GM13977 (cell line): Measurements from ENCODE around the gene WARS2.

Experiments used
- DNase-seq: peaks from one replicate; pipeline ENCODE4 v3.0.0; 2012; ENCODE audit warnings: low spot score
- CTCF ChIP-seq: IDR thresholded peaks from 2 replicates; pipeline ENCODE4 v1.5.1; 2012; ENCODE audit warnings: mild to moderate bottlenecking, control low read depth; ENCODE audit not compliant: insufficient read depth; ENCODE audit errors: extremely low read depth, missing control alignments
- in situ Hi-C: fragments of 300-500 bp; cut with MboI; formaldehyde crosslinking; loops from one replicate; pipeline ENCODE4 v1.12.0; 2022; ENCODE audit warnings: low sequenced_read_pairs, low pct_unique_long_range_greater_than_20kb, mixed read lengths, inconsistent platforms; ENCODE audit not compliant: unreplicated experiment

WARS2 gene

GRCh38 chr1:119080586-119080985 lies 59.9 kb downstream of the WARS2 start:
- in situ Hi-C loops: no loop called here

DNA sequence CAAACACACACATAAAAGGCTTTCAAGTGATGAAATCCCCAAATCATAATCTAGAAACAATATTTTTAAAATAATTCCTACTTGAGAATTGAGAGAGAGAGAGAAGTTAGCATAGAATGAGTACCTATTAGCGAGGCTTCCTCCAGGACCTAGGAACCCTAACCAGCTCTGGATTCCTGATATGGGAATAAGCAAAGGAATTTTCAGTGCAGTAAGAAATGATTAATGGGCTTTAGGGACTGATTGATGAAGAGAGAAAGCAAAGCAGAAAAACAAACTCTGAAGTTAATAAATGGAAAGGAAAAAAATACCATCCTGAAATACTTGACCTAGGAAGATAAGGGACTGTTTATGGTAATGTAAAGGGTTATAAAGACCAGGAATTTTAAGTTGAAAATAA lies 60.6 kb downstream of the WARS2 start:
- no peak for TF ChIP-seq CTCF
- no peak for DNase-seq
- in situ Hi-C loops: no loop called here

More at GRCh38 chr1:119080586-119080985, 59.9 kb downstream of the WARS2 start:
- no peak for DNase-seq
- TF ChIP-seq CTCF: no peak

- in situ Hi-C loops: no loop called here
- no peak for DNase-seq
- no peak for TF ChIP-seq CTCF
Observed at GRCh38 chr1:119075614-119076013, 64.8 kb downstream of the WARS2 start.

DNA sequence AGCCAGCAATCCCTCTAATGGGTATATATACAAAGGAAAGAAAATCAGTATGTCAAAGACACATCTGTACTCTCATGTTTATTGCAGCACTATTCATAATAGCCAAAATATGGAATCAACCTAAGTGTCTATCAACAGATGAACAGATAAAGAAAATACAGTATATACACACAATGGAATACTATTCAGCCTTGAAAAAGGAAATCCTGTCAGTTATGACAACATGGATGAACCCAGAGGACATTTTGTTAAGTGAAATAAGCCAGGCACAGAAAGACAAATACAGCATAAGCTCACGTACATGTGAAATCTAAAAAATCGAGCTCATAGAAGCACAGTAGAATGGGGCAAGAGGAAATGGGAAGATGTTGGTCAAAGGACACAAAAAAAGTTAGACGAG lies 69.1 kb downstream of the WARS2 start:
- in situ Hi-C loops: no loop called here
- TF ChIP-seq CTCF: no peak
- no peak for DNase-seq

DNA sequence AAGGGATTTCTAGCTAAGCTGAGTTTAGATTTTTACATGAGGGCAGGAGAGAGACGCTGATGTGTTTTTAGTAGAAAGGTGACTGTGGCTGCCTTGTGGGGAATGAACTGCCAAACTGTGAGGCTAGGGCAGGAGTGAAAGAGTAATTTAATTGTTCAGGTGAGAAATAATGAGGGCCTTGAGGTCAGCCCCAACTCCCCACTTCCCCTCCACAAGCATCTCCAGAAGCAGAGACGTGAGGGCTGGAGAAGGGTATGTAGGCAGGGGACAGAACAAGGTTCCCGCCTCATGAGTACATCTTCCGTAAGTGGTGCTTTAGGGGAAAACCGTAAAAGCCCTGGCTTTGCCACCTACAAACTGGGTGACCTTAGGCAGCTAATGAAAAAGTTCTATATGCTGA lies 70.8 kb downstream of the WARS2 start:
- in situ Hi-C loops: no loop called here
- no peak for TF ChIP-seq CTCF
- no peak for DNase-seq

DNA sequence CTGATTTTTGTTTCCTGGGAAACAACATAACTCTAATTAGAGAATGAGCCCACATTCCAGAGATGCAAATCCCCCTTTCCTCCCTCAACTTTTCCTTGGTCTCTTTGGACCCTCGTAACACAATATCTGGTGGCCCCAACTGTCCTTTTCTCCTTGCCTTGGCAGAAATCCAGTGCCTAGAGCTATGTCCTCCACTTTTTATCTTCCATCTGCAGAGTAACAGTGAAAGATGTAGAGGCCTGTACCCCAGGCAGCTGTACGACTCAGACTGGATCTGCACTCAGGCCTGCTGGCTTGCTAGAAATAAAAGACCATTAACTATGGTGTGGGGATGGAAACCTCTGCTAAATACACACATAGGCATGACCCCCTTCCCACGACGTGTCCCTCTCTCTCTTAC lies 72.0 kb downstream of the WARS2 start:
- in situ Hi-C loops: no loop called here
- DNase-seq: no peak
- no peak for TF ChIP-seq CTCF

DNA sequence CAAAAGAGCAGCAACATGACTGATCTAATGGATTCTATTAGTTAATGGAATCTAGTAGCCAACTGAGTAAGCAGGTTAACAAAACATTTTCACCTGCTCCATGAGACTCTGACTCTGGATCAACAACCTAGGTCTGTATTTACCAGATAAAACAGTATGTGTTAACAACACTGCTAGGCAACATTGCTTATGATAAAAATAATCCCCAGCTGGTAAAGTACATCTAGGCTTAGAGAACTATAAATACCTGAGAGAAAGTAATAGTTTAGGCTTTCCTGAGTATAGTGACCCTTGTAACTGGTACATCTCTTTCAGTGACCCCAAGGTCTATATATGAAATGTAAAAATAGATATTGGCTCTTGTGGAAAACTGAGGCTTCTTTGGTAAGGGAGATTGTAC lies 78.8 kb downstream of the WARS2 start:
- no peak for TF ChIP-seq CTCF
- in situ Hi-C loops: no loop called here
- DNase-seq: no peak
